IMR-90 (cell line): ENCODE measurements around the gene PTTG1IP2.

Experiments
- BHLHE40 ChIP-seq: fragments of 150-350 bp; IDR thresholded peaks from 2 replicates; pipeline ENCODE4 v1.6.1; 2016; ENCODE audit warnings: mild to moderate bottlenecking, low read depth, low read length
- CHD1 ChIP-seq: IDR thresholded peaks from 2 replicates; pipeline ENCODE4 v1.6.1; 2012; ENCODE audit warnings: low read depth, low read length, improper control_type of control experiment
- CTCF ChIP-seq: conservative IDR thresholded peaks from 2 replicates; pipeline ENCODE4 v1.5.1; 2012; ENCODE audit warnings: mild to moderate bottlenecking, low read depth, low read length, improper control_type of control experiment
- ELK1 ChIP-seq: fragments of 150-350 bp; IDR thresholded peaks from 2 replicates; pipeline ENCODE4 v1.6.1; 2016; ENCODE audit warnings: low read depth, mild to moderate bottlenecking, low read length, moderate library complexity, borderline replicate concordance
- POLR2A ChIP-seq: IDR thresholded peaks from 2 replicates; pipeline ENCODE4 v1.6.1; 2012; ENCODE audit warnings: mild to moderate bottlenecking, low read depth, low read length
- RCOR1 ChIP-seq: IDR thresholded peaks from 2 replicates; pipeline ENCODE4 v1.6.1; 2012; ENCODE audit warnings: mild to moderate bottlenecking, low read length, improper control_type of control experiment; ENCODE audit not compliant: insufficient replicate concordance
- SMC3 ChIP-seq: fragments of 150-350 bp; IDR thresholded peaks from 2 replicates; pipeline ENCODE4 v1.6.1; 2016; ENCODE audit warnings: low read depth, mild to moderate bottlenecking, antibody characterized with exemption, low read length, moderate library complexity

GRCh38 chr7:90424720-90425119, 44.7 kb upstream of the PTTG1IP2 start:
- TF ChIP-seq CTCF, result no peak
- TF ChIP-seq BHLHE40, result no peak
- no peak for TF ChIP-seq RCOR1
- TF ChIP-seq POLR2A, result no peak
- no peak for TF ChIP-seq SMC3
- TF ChIP-seq ELK1, result no peak
- no peak for TF ChIP-seq CHD1
